ENCODE data around the gene BLACAT1. TPM values are rescaled to one million over a fixed set of nuclear protein-coding genes. Genes with fewer than 3 reads are reported as not detected.
A peak's percentile ranks its signal among the peaks of the same experiment; 100 is the strongest.

Gene BLACAT1
- total and polyA plus RNA-seq, 9 of the 15 experiments (the other 6 are each of a cell fraction or from before 2014, with no cell fraction given): 0.10 to 5.9 (median 0.73) TPM

DNA sequence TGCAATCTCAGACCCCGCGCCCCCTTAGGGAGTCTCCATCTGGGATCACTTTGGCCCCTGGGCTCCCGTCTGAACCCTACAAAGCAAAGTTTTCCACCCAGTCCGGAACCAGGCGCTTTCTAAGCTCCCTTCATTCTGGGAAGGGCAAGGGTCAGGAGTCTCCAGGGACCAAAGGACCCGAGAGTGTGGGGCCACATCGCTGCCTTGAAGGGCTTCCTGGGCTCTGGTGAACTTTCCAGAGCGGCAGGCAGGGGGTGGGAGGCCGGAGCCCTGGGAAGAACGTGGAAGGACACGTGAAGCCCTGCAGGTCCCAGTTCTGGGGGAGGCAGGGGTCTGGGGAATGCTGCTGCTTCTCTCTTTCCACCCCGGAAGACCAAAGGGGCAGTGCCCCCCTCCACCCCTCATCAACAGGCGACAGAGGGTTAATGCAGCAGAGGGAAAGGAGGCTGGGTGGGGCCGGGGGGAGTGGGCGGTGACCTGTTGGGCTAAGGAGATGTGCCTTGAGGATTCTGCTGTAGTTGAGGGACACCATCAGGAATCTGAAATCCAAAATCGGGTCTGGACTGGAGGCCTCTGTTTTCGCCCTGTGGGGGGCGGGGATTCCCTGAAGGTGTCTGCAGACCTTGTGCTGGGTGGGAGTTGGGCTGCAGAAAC, 49.4 kb upstream of the BLACAT1 start:
- H4K20me1 ChIP-seq (replicated peaks; ENCODE audit: control insufficient read depth, insufficient read depth, low read length): peaks cover 7% of the 10 kb centered on the region; the same call in 1 of the 2 replicates
- FAIRE-seq (no peak), ATAC-seq (no peak), DNase-seq (ENCODE audit: extremely low read depth in 1 of 4, low spot score in 3 of 4) (no peak)
- peak overlapping the region in 1 of 2 experiments; percentile 18; a peak in 1 of 4 replicates for H3K9ac ChIP-seq (ENCODE audit: insufficient read depth in 1 of 2, low read depth in 2 of 2, low read length in 2 of 2)
- no peaks in the 10 kb centered on the region for H3K9me1 ChIP-seq (ENCODE audit: control insufficient read depth, insufficient read depth, low read length)
- no peak overlapping the region for H3K4me3 ChIP-seq
- POLR2A ChIA-PET: no interaction called here
- in situ Hi-C loops (cut with MboI) (no loop called here), intact Hi-C loops (cut with micrococcal nuclease) (no loop called here)
- peaks cover 0 to 17% of the 10 kb centered on the region in 2 experiments; a peak in 2 of 5 replicates for H3K4me1 ChIP-seq (replicated peaks in 1 of 2; ENCODE audit: control insufficient read depth in 2 of 2, insufficient read depth in 2 of 2, low read length in 2 of 2)
- peaks cover 37 to 71% of the 10 kb centered on the region in 2 experiments for H3K27me3 ChIP-seq (ENCODE audit: control insufficient read depth in 2 of 2, insufficient read depth in 2 of 2, low read length in 2 of 2)
- no peak overlapping the region for H2AFZ ChIP-seq (ENCODE audit: low read depth, low read length)
- H3K79me2 ChIP-seq (ENCODE audit: control insufficient read depth, insufficient read depth, low read length): no peaks in the 10 kb centered on the region
- H3K36me3 ChIP-seq (ENCODE audit: control insufficient read depth, insufficient read depth, low read length): no peaks in the 10 kb centered on the region
- WGBS (ENCODE audit: insufficient coverage, low coverage, missing lambda C conversion rate): under 1% methylated on average over 18 of the region's 18 CpGs
- no peak overlapping the region for H3K4me2 ChIP-seq (ENCODE audit: insufficient read depth, low read length)
- no TSS peak for BruUV-seq (replicated peaks)
- CTCF ChIA-PET (ENCODE audit: low intra/inter-chr PET ratio): no interaction called here
- no peak overlapping the region for H3K27ac ChIP-seq (ENCODE audit: extremely low read depth, low read depth, low read length)
- H3K9me3 ChIP-seq (replicated peaks; ENCODE audit: control insufficient read depth, insufficient read depth, low read depth, low read length): no peaks in the 10 kb centered on the region
- TF ChIP-seq RBM25 (IDR thresholded peaks at IDR 0.05; ENCODE audit: low read depth, low read length, severe bottlenecking): no peak
- 0 out of 2 replicates have a peak, but pooled peaks have one; percentile 5 for TF ChIP-seq L3MBTL2 (IDR thresholded peaks at IDR 0.05)

DNA sequence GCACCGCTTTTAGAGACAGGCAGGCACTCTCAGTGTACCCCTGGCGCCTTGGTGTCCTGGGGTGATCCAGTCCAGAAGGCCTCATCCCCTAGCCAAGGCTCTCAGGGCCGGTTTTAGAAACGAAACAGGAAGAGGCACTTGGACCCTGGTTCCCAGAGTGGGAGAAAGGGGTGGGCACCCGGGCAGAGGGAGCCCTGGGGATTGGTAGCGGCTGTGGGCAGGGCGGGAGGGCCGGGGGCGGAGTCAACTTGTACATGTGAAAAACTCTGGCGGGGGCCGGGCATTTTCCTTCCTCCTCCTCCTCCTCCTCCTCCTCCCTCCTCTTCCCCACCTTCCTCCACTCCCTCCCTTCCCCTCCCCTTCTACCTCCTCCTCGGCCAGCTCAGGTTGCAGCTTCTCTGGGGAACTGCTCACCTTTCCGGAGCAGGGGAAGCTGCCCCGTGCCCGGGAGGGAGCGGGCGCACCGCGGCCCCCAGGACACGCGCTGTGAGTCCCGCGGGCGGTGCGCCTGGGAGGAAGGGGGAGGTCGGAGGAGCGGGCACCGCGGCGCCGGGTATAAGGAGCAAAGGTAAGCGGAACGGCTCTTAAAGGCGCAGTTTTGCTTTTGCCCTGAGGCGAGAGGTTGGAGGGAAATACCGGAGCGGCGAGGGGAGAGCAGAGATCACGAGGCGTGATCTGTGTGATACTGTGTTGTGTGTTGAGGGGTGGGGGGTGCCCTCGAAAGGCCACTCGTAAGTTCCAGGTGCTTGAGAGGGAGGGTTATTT, 48.6 kb upstream of the BLACAT1 start, which contains the start of gene CDK18:
CDK18 (plus strand) TSS at position 359 of the 765 bp plus-strand sequence. CDS start 18,499 bp downstream, outside the sequence.
- DNase-seq (ENCODE audit: extremely low read depth in 1 of 4, low spot score in 3 of 4) (peak in 2 of 4 experiments; percentile 68 to 71), FAIRE-seq (no peak), ATAC-seq (peak; percentile 50)
- intact Hi-C loops (cut with micrococcal nuclease): no loop called here
- H3K4me2 ChIP-seq (ENCODE audit: insufficient read depth, low read length): no peak within 1 kb of the TSS
- H3K9me1 ChIP-seq (ENCODE audit: control insufficient read depth, insufficient read depth, low read length): no peaks in the 10 kb centered on the region
- peaks cover 37 to 69% of the 10 kb centered on the region in 2 experiments for H3K27me3 ChIP-seq (ENCODE audit: control insufficient read depth in 2 of 2, insufficient read depth in 2 of 2, low read length in 2 of 2)
- no peaks in the 10 kb centered on the region for H3K9me3 ChIP-seq (replicated peaks; ENCODE audit: control insufficient read depth, insufficient read depth, low read depth, low read length)
- no peak within 1 kb of the TSS for H3K27ac ChIP-seq (ENCODE audit: extremely low read depth, low read depth, low read length)
- no peaks in the 10 kb centered on the region for H3K36me3 ChIP-seq (ENCODE audit: control insufficient read depth, insufficient read depth, low read length)
- ChIA-PET CTCF (ENCODE audit: low intra/inter-chr PET ratio) (no interaction called here), POLR2A (no interaction called here)
- H3K4me1 ChIP-seq (replicated peaks in 1 of 2; ENCODE audit: control insufficient read depth in 2 of 2, insufficient read depth in 2 of 2, low read length in 2 of 2): peaks cover 0 to 17% of the 10 kb centered on the region in 2 experiments; a peak in 2 of 5 replicates
- no TSS peak for BruUV-seq (replicated peaks)
- H4K20me1 ChIP-seq (replicated peaks; ENCODE audit: control insufficient read depth, insufficient read depth, low read length): peaks cover 7% of the 10 kb centered on the region; the same call in 1 of the 2 replicates
- in situ Hi-C loops (cut with MboI): no loop called here
- peak within 1 kb of the TSS in 1 of 2 experiments; percentile 18; a peak in 1 of 4 replicates for H3K9ac ChIP-seq (ENCODE audit: insufficient read depth in 1 of 2, low read depth in 2 of 2, low read length in 2 of 2)
- H2AFZ ChIP-seq (ENCODE audit: low read depth, low read length): no peak within 1 kb of the TSS
- WGBS (ENCODE audit: insufficient coverage, low coverage, missing lambda C conversion rate): 1% methylated on average over 35 of the region's 42 CpGs
- H3K4me3 ChIP-seq: no peak within 1 kb of the TSS
- H3K79me2 ChIP-seq (ENCODE audit: control insufficient read depth, insufficient read depth, low read length): no peaks in the 10 kb centered on the region
- TF ChIP-seq CBX8 (IDR thresholded peaks at IDR 0.05; ENCODE audit: borderline replicate concordance, extremely low read depth, low read depth, low read length, poor library complexity, severe bottlenecking): no peak
- 0 out of 2 replicates have a peak, but pooled peaks have one; percentile 70 for TF ChIP-seq EZH2 (IDR thresholded peaks at IDR 0.05; ENCODE audit: borderline replicate concordance, low read depth, low read length)
- TF ChIP-seq PCBP1 (IDR thresholded peaks at IDR 0.05; ENCODE audit: low read depth, low read length, poor library complexity, severe bottlenecking): peak; percentile 88
- TF ChIP-seq ZNF263 (CRISPR knock-in tag; IDR thresholded peaks at IDR 0.05; ENCODE audit: borderline replicate concordance): peak; percentile 92
- TF ChIP-seq E2F6 (IDR thresholded peaks at IDR 0.05; ENCODE audit: borderline replicate concordance in 1 of 2, extremely low read depth in 1 of 2, insufficient read depth in 1 of 2, insufficient read length in 1 of 2, low read depth in 1 of 2, low read length in 1 of 2, poor library complexity in 1 of 2, severe bottlenecking in 1 of 2): peak in 1 of 2 experiments; percentile 41
- TF ChIP-seq, protein P1, sequence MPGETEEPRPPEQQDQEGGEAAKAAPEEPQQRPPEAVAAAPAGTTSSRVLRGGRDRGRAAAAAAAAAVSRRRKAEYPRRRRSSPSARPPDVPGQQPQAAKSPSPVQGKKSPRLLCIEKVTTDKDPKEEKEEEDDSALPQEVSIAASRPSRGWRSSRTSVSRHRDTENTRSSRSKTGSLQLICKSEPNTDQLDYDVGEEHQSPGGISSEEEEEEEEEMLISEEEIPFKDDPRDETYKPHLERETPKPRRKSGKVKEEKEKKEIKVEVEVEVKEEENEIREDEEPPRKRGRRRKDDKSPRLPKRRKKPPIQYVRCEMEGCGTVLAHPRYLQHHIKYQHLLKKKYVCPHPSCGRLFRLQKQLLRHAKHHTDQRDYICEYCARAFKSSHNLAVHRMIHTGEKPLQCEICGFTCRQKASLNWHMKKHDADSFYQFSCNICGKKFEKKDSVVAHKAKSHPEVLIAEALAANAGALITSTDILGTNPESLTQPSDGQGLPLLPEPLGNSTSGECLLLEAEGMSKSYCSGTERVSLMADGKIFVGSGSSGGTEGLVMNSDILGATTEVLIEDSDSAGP (CRISPR knock-in tag; IDR thresholded peaks at IDR 0.05): peak; percentile 77; the same call in 1 of the 2 replicates
- TF ChIP-seq RB1 (IDR thresholded peaks at IDR 0.05; ENCODE audit: low read depth): no peak
